D721Med (cell line): ENCODE results near the gene ST6GAL1.

Experiments
- DNase-seq: peaks from one replicate; pipeline ENCODE4 v3.0.0; 2011; ENCODE audit warnings: low spot score; ENCODE audit not compliant: insufficient read length
- FAIRE-seq: peaks from 2 replicates; lab custom pipeline; 2011; peaks lifted over from hg19 to GRCh38; lab: Jason Lieb, UNC
- CTCF ChIP-seq: IDR thresholded peaks from 2 replicates; pipeline ENCODE4 v1.5.1; 2012; ENCODE audit warnings: mild to moderate bottlenecking, control low read depth; ENCODE audit not compliant: insufficient read depth; ENCODE audit errors: missing control alignments

ST6GAL1 gene

GRCh38 chr3:186955898-186956696 is 25.8 kb downstream of the ST6GAL1 start:
- TF ChIP-seq CTCF: no peak
- no peak for DNase-seq
- FAIRE-seq: no peak

GRCh38 chr3:186959029-186959624 is 28.8 kb downstream of the ST6GAL1 start:
- no peak for TF ChIP-seq CTCF
- no peak for FAIRE-seq
- no peak for DNase-seq

GRCh38 chr3:186960347-186960746 is 30.0 kb downstream of the ST6GAL1 start:
- DNase-seq (no peak), FAIRE-seq (no peak)
- no peak for TF ChIP-seq CTCF

GRCh38 chr3:186962445-186962844 is 32.1 kb downstream of the ST6GAL1 start:
- no peak for FAIRE-seq
- no peak for TF ChIP-seq CTCF

GRCh38 chr3:186963636-186964035 is 33.3 kb downstream of the ST6GAL1 start:
- DNase-seq (no peak), FAIRE-seq (no peak)
- TF ChIP-seq CTCF: no peak

More at GRCh38 chr3:186962445-186962844, 32.1 kb downstream of the ST6GAL1 start:
- no peak for DNase-seq

- no peak for DNase-seq
- TF ChIP-seq CTCF: no peak
- FAIRE-seq: no peak
Measured at GRCh38 chr3:186964071-186964470, 33.7 kb downstream of the ST6GAL1 start.

GRCh38 chr3:186964616-186965015 is 34.3 kb downstream of the ST6GAL1 start:
- no peak for DNase-seq
- no peak for TF ChIP-seq CTCF

More at GRCh38 chr3:186964616-186965015, 34.3 kb downstream of the ST6GAL1 start:
- FAIRE-seq: no peak
